Panc1 (cell line): Measurements from ENCODE around the gene BTG1. TPM values are rescaled to one million over a fixed set of nuclear protein-coding genes. Genes with fewer than 3 reads are reported as not detected.

Source experiments
- ATAC-seq: fragments of 200-7000 bp; cut with Tn5 transposase; 2 replicates; pipeline ENCODE4 v1.9.1; 2020; ENCODE audit warnings: mild to moderate bottlenecking, moderate library complexity
- BruUV-seq: library from RNA; stranded (reverse); fragments of 400-500 nt; replicated peaks from 2 replicates; lab custom pipeline; 2021; lab: Mats Ljungman, UMichigan
- CTCF ChIA-PET: fragments of 300-600 bp; sonication (Branson Sonifier 250); formaldehyde crosslinking; loops from one replicate; lab custom pipeline; 2022; ENCODE audit warnings: antibody characterized with exemption; lab: Charles Lee
- POLR2A ChIA-PET: fragments of 300-600 bp; sonication (Branson Sonifier 250); formaldehyde crosslinking; loops from one replicate; lab custom pipeline; 2022; ENCODE audit warnings: antibody characterized with exemption; lab: Charles Lee
- DNase-seq: peaks from one replicate; pipeline ENCODE4 v3.0.0-alpha.2; 2010; ENCODE audit warnings: low read depth, low spot score
- H3K27ac ChIP-seq: 2 replicates; pipeline ENCODE4 v1.5.1; 2011; ENCODE audit warnings: mild to moderate bottlenecking, low read length, inconsistent platforms
- H3K27me3 ChIP-seq: fragments of 200-500 bp; sonication (Bioruptor generic); 2 replicates; pipeline ENCODE4 v1.6.0; 2014; ENCODE audit warnings: low read length, inconsistent platforms; ENCODE audit not compliant: control insufficient read depth, insufficient read depth
- H3K36me3 ChIP-seq: fragments of 200-500 bp; sonication (Bioruptor generic); 2 replicates; pipeline ENCODE4 v1.5.1; 2014; ENCODE audit warnings: inconsistent platforms, mild to moderate bottlenecking, low read length, moderate library complexity; ENCODE audit not compliant: control insufficient read depth, insufficient read depth
- H3K4me1 ChIP-seq: 2 replicates; pipeline ENCODE4 v1.5.1; 2011; ENCODE audit warnings: inconsistent platforms, mild to moderate bottlenecking, low read length, moderate library complexity; ENCODE audit not compliant: control insufficient read depth, insufficient read depth
- H3K4me3 ChIP-seq, 2 experiments: 2 replicates each; pipeline ENCODE4 v1.5.1; 2011 to 2012; ENCODE audit warnings: low read depth in 2 of 2, low read length in 2 of 2, mild to moderate bottlenecking in 2 of 2, inconsistent platforms in 1 of 2, moderate library complexity in 1 of 2
- H3K9me3 ChIP-seq: fragments of 200-500 bp; sonication (Bioruptor generic); 2 replicates; pipeline ENCODE4 v1.5.1; 2014; ENCODE audit warnings: low read depth, mild to moderate bottlenecking, inconsistent platforms, low read length, moderate library complexity; ENCODE audit not compliant: control insufficient read depth, insufficient read depth
- POLR2AphosphoS5 ChIP-seq: IDR thresholded peaks from 2 replicates; pipeline ENCODE4 v1.6.1; 2012; ENCODE audit warnings: mild to moderate bottlenecking, low read depth, low read length, moderate library complexity
- SIN3A ChIP-seq: IDR thresholded peaks from 2 replicates; pipeline ENCODE4 v1.6.1; 2012; ENCODE audit warnings: low read depth, mild to moderate bottlenecking, low read length, moderate library complexity, borderline replicate concordance; ENCODE audit not compliant: insufficient read depth
- TCF7L2 ChIP-seq: IDR thresholded peaks from 2 replicates; pipeline ENCODE4 v1.6.1; 2011; ENCODE audit warnings: mild to moderate bottlenecking, low read depth, low read length, inconsistent platforms
- in situ Hi-C: cut with HindIII; loops from 2 replicates; pipeline ENCODE4 v1.10.0; 2016; ENCODE audit warnings: low sequenced_read_pairs, low pct_unique_long_range_greater_than_20kb
- intact Hi-C: fragments of 100-400 bp; cut with micrococcal nuclease; formaldehyde crosslinking; loops from one replicate; pipeline ENCODE4 v1.10.0; 2022; ENCODE audit not compliant: unreplicated experiment
- total RNA-seq: library from RNA; stranded (reverse); gene quantifications from one replicate; pipeline ENCODE4 v1.2.1, GENCODE V29; 2021; ENCODE audit not compliant: unreplicated experiment
- TF ChIP-seq, protein P1 (sequence below), 2 experiments: IDR thresholded peaks; 2 replicates each; pipeline ENCODE4 v1.6.1; 2011 to 2012; ENCODE audit warnings: low read depth in 2 of 2, control low read depth in 1 of 2, low read length in 1 of 2, mild to moderate bottlenecking in 1 of 2, moderate library complexity in 1 of 2; ENCODE audit not compliant: insufficient read depth in 1 of 2
- TF ChIP-seq, protein P2 (sequence below): fragments of 450-650 bp; IDR thresholded peaks from 2 replicates; pipeline ENCODE4 v1.5.1; 2017; ENCODE audit warnings: mild to moderate bottlenecking

The BTG1 gene
- total RNA-seq, 1 experiment from 2014 or later: 50.0 TPM

DNA sequence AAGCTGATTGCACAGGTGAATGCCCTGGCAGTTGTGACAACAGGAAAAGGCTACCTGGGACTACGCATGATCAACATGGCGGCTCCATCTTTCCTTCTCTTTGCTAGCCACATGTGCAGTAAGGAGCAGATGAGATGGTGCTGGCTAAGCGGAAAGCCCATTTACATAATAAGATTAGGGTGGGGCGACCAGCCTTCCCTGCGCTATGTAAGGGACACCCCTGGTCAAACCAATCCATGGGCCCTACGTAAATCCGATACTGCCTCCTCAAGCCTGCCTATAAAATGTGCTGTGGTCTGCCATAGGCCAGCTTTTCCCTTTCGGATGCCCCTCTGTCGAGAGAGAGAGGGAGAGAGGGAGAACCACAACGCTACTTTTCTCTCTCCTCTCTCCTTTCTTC, 31.0 kb upstream of the BTG1 start:
- intact Hi-C loops (no loop called here), in situ Hi-C loops (no loop called here)
- TF ChIP-seq, protein P1, sequence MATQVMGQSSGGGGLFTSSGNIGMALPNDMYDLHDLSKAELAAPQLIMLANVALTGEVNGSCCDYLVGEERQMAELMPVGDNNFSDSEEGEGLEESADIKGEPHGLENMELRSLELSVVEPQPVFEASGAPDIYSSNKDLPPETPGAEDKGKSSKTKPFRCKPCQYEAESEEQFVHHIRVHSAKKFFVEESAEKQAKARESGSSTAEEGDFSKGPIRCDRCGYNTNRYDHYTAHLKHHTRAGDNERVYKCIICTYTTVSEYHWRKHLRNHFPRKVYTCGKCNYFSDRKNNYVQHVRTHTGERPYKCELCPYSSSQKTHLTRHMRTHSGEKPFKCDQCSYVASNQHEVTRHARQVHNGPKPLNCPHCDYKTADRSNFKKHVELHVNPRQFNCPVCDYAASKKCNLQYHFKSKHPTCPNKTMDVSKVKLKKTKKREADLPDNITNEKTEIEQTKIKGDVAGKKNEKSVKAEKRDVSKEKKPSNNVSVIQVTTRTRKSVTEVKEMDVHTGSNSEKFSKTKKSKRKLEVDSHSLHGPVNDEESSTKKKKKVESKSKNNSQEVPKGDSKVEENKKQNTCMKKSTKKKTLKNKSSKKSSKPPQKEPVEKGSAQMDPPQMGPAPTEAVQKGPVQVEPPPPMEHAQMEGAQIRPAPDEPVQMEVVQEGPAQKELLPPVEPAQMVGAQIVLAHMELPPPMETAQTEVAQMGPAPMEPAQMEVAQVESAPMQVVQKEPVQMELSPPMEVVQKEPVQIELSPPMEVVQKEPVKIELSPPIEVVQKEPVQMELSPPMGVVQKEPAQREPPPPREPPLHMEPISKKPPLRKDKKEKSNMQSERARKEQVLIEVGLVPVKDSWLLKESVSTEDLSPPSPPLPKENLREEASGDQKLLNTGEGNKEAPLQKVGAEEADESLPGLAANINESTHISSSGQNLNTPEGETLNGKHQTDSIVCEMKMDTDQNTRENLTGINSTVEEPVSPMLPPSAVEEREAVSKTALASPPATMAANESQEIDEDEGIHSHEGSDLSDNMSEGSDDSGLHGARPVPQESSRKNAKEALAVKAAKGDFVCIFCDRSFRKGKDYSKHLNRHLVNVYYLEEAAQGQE (IDR thresholded peaks at IDR 0.05; ENCODE audit: insufficient read depth in 1 of 2, low read depth in 2 of 2, low read length in 1 of 2): no peak
- TF ChIP-seq TCF7L2 (no peak), POLR2AphosphoS5 (no peak), SIN3A (no peak)
- TF ChIP-seq, protein P2, sequence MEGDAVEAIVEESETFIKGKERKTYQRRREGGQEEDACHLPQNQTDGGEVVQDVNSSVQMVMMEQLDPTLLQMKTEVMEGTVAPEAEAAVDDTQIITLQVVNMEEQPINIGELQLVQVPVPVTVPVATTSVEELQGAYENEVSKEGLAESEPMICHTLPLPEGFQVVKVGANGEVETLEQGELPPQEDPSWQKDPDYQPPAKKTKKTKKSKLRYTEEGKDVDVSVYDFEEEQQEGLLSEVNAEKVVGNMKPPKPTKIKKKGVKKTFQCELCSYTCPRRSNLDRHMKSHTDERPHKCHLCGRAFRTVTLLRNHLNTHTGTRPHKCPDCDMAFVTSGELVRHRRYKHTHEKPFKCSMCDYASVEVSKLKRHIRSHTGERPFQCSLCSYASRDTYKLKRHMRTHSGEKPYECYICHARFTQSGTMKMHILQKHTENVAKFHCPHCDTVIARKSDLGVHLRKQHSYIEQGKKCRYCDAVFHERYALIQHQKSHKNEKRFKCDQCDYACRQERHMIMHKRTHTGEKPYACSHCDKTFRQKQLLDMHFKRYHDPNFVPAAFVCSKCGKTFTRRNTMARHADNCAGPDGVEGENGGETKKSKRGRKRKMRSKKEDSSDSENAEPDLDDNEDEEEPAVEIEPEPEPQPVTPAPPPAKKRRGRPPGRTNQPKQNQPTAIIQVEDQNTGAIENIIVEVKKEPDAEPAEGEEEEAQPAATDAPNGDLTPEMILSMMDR: no peak
- CTCF ChIA-PET: no interaction called here
- Histone ChIP-seq H3K4me1 (no peaks in the 10 kb centered on the region), H3K27me3 (no peaks in the 10 kb centered on the region; the same call in 1 of the 2 replicates), H3K4me3 (no peak overlapping the region), H3K9me3 (no peaks in the 10 kb centered on the region), H3K27ac (no peak overlapping the region), H3K36me3 (no peaks in the 10 kb centered on the region)
- DNase-seq (no peak), ATAC-seq (no peak)
- BruUV-seq: no TSS peak
- POLR2A ChIA-PET: no interaction called here

DNA sequence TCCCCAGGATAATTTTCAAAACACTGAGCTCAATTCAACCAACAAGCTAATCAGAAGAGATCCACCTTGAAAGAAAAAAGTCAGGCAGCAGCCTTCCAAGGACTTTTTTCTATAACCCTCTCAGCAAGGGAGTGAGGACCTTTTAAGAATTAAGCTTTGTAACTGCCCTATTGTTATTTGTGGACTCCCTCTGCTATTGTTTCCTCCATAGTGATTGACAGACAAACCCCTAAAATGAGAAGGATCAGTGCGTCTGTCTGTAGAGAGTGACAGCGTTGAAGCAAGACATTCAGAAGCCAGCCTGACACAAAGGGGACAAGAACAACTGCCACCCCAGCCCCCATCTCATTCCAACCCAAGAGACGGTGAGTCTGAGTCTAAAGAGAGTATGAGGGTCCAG, 30.3 kb upstream of the BTG1 start:
- TF ChIP-seq SIN3A (no peak), TCF7L2 (no peak), POLR2AphosphoS5 (no peak)
- TF ChIP-seq, protein P1 (IDR thresholded peaks at IDR 0.05; ENCODE audit: insufficient read depth in 1 of 2, low read depth in 2 of 2, low read length in 1 of 2): no peak
- TF ChIP-seq, protein P2: no peak
- H3K36me3 ChIP-seq: no peaks in the 10 kb centered on the region
- ATAC-seq (no peak), DNase-seq (no peak)
- H3K4me1 ChIP-seq: no peaks in the 10 kb centered on the region
- CTCF ChIA-PET: no interaction called here
- no peak overlapping the region for H3K4me3 ChIP-seq
- no TSS peak for BruUV-seq
- no peaks in the 10 kb centered on the region for H3K9me3 ChIP-seq
- H3K27ac ChIP-seq: no peak overlapping the region
- in situ Hi-C loops: no loop called here
- intact Hi-C loops: no loop called here
- POLR2A ChIA-PET: no interaction called here
- H3K27me3 ChIP-seq: no peaks in the 10 kb centered on the region; the same call in 1 of the 2 replicates
